Measurements from ENCODE around the gene PDIA3. TPM values are rescaled to one million over a fixed set of nuclear protein-coding genes. Genes with fewer than 3 reads are reported as not detected.
"Not testable (repeated sequence)": the region's sequence is repeated elsewhere in the genome, so short reads cannot be mapped to it uniquely, and the experiment has no call there.

Gene PDIA3
- total RNA-seq, 1 donor from 2014 or later, result 777 TPM

- no peak overlapping the region for H3K27ac ChIP-seq (ENCODE audit: low read depth, low read length)
- FAIRE-seq, result no peak
- no peaks in the 10 kb centered on the region for H3K4me1 Mint-ChIP-seq (ENCODE audit: low read depth, unreplicated experiment)
These were observed 23.1 kb upstream of the PDIA3 start for GRCh38 chr15:43723151-43723550.

GRCh38 chr15:43726306-43726705 is 19.9 kb upstream of the PDIA3 start:
- H3K4me1 ChIP-seq (ENCODE audit: insufficient read depth, low read length); DNase-seq (ENCODE audit: low read depth); H3K4me3 ChIP-seq (ENCODE audit: insufficient read depth, low read depth, low read length); H3K9ac ChIP-seq (ENCODE audit: low read length); H3K9me3 Mint-ChIP-seq (ENCODE audit: unreplicated experiment); H3K9me3 ChIP-seq (ENCODE audit: insufficient read depth, low read depth, low read length); H2AFZ ChIP-seq (ENCODE audit: low read depth, low read length); FAIRE-seq; H4K20me1 ChIP-seq (ENCODE audit: insufficient read depth, low read length); H3K4me1 Mint-ChIP-seq (ENCODE audit: low read depth, unreplicated experiment); H3K27ac ChIP-seq (ENCODE audit: low read depth, low read length); H3K36me3 Mint-ChIP-seq (ENCODE audit: low read depth, unreplicated experiment); H3K4me2 ChIP-seq (ENCODE audit: low read length); H3K27me3 Mint-ChIP-seq (ENCODE audit: low read depth, unreplicated experiment); H3K27ac Mint-ChIP-seq (ENCODE audit: unreplicated experiment); H3K79me2 ChIP-seq (ENCODE audit: insufficient read depth, low read length); H3K4me3 Mint-ChIP-seq (ENCODE audit: unreplicated experiment); H3K27me3 ChIP-seq (ENCODE audit: insufficient read depth, low read length); H3K36me3 ChIP-seq (ENCODE audit: insufficient read depth, low read length): not testable (repeated sequence)

More at GRCh38 chr15:43723151-43723550, 23.1 kb upstream of the PDIA3 start:
- no peaks in the 10 kb centered on the region for H3K4me1 ChIP-seq (ENCODE audit: insufficient read depth, low read length)
- Mint-ChIP-seq H3K9me3 (ENCODE audit: unreplicated experiment) (no peaks in the 10 kb centered on the region), H3K36me3 (ENCODE audit: low read depth, unreplicated experiment) (no peaks in the 10 kb centered on the region), H3K27me3 (ENCODE audit: low read depth, unreplicated experiment) (peaks cover 6% of the 10 kb centered on the region), H3K4me3 (ENCODE audit: unreplicated experiment) (no peak overlapping the region), H3K27ac (ENCODE audit: unreplicated experiment) (no peak overlapping the region)
- no peak overlapping the region for H3K4me2 ChIP-seq (ENCODE audit: low read length)
- no peaks in the 10 kb centered on the region for H3K9me3 ChIP-seq (ENCODE audit: insufficient read depth, low read depth, low read length)
- no peak overlapping the region for H2AFZ ChIP-seq (ENCODE audit: low read depth, low read length)
- H4K20me1 ChIP-seq (ENCODE audit: insufficient read depth, low read length), result no peaks in the 10 kb centered on the region
- H3K36me3 ChIP-seq (ENCODE audit: insufficient read depth, low read length), result no peaks in the 10 kb centered on the region
- TF ChIP-seq CTCF (IDR thresholded peaks at IDR 0.05; ENCODE audit: insufficient read depth, low read depth, low read length) (no peak), EZH2 (IDR thresholded peaks at IDR 0.05; ENCODE audit: insufficient read depth, low read length) (no peak)
- no peak overlapping the region for H3K9ac ChIP-seq (ENCODE audit: low read length)
- DNase-seq (ENCODE audit: low read depth), result no peak
- no peaks in the 10 kb centered on the region for H3K27me3 ChIP-seq (ENCODE audit: insufficient read depth, low read length)
- no peak overlapping the region for H3K4me3 ChIP-seq (ENCODE audit: insufficient read depth, low read depth, low read length)
- H3K79me2 ChIP-seq (ENCODE audit: insufficient read depth, low read length), result no peaks in the 10 kb centered on the region

DNA sequence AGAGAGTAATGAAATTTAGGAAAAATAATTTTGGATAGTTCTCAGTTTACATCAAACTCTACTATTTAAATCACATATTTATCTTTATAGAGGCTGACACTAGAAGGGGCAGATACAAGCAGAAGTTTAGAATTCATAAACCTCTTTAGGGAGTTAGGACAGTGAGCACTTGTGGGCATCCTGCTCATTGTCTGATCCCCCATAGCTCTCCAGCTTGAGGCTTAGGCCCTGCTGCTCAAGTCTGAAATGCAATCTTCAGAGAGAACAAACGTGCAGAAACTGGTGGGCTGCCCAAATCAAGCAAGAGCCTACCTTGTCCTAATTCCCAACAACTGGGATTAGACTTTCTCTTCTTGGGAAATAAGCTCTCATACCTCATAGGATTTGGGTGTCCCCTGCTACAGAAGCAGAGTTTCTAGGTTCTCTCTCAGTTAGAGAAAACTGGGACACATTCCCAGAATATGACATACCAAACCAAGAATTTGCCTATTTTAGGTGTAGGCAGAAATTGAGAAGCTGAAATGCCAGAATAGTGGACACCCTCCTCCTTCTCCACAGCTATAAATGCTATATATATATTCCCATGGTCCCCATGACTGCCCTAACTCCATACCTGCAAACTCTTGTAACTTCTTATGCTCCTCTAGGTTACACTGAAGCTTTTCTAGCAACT is 18.0 kb upstream of the PDIA3 start:
- not testable (repeated sequence) for H3K9ac ChIP-seq (ENCODE audit: low read length); H3K4me3 Mint-ChIP-seq (ENCODE audit: unreplicated experiment); H3K4me1 ChIP-seq (ENCODE audit: insufficient read depth, low read length); H3K9me3 ChIP-seq (ENCODE audit: insufficient read depth, low read depth, low read length); H3K4me3 ChIP-seq (ENCODE audit: insufficient read depth, low read depth, low read length); H3K36me3 Mint-ChIP-seq (ENCODE audit: low read depth, unreplicated experiment); H3K36me3 ChIP-seq (ENCODE audit: insufficient read depth, low read length); H3K27me3 ChIP-seq (ENCODE audit: insufficient read depth, low read length); H3K27me3 Mint-ChIP-seq (ENCODE audit: low read depth, unreplicated experiment); H3K9me3 Mint-ChIP-seq (ENCODE audit: unreplicated experiment); H3K4me2 ChIP-seq (ENCODE audit: low read length); H3K79me2 ChIP-seq (ENCODE audit: insufficient read depth, low read length); H4K20me1 ChIP-seq (ENCODE audit: insufficient read depth, low read length); H3K4me1 Mint-ChIP-seq (ENCODE audit: low read depth, unreplicated experiment); H3K27ac Mint-ChIP-seq (ENCODE audit: unreplicated experiment); H2AFZ ChIP-seq (ENCODE audit: low read depth, low read length); H3K27ac ChIP-seq (ENCODE audit: low read depth, low read length)
- FAIRE-seq, result peak; percentile 95
- DNase-seq (ENCODE audit: low read depth), result peak; percentile 38
